ENCODE data around the gene HMCN2.

Gene HMCN2

GRCh38 chr9:130468566-130468965 is 203.0 kb downstream of the HMCN2 start:
- no peaks in the 10 kb centered on the region for H3K4me1 ChIP-seq (ENCODE audit: insufficient read depth, low read length)
- H3K27me3 ChIP-seq (ENCODE audit: control insufficient read depth in 1 of 2, insufficient read depth in 2 of 2, low read length in 2 of 2), result no peaks in the 10 kb centered on the region
- no peaks in the 10 kb centered on the region for H3K36me3 ChIP-seq (ENCODE audit: insufficient read depth, low read length)
- H3K9ac ChIP-seq (ENCODE audit: low read length), result no peak overlapping the region
- no peaks in the 10 kb centered on the region for H3K9me3 ChIP-seq (ENCODE audit: low read length)
- no peak overlapping the region for H3K27ac ChIP-seq (ENCODE audit: low read depth, low read length)
- H3K4me3 ChIP-seq (ENCODE audit: low read depth in 1 of 2, low read length in 2 of 2), result no peak overlapping the region

- no peaks in the 10 kb centered on the region for H3K9me3 ChIP-seq (ENCODE audit: low read length)
- H3K36me3 ChIP-seq (ENCODE audit: insufficient read depth, low read length), result no peaks in the 10 kb centered on the region
- H3K27me3 ChIP-seq (ENCODE audit: control insufficient read depth in 1 of 2, insufficient read depth in 2 of 2, low read length in 2 of 2), result no peaks in the 10 kb centered on the region
- no peak overlapping the region for H3K4me3 ChIP-seq (ENCODE audit: low read depth in 1 of 2, low read length in 2 of 2)
- H3K4me1 ChIP-seq (ENCODE audit: insufficient read depth, low read length), result no peaks in the 10 kb centered on the region
- H3K9ac ChIP-seq (ENCODE audit: low read length), result no peak overlapping the region
- no peak overlapping the region for H3K27ac ChIP-seq (ENCODE audit: low read depth, low read length)
These were observed 204.7 kb downstream of the HMCN2 start for GRCh38 chr9:130470269-130470668.

DNA sequence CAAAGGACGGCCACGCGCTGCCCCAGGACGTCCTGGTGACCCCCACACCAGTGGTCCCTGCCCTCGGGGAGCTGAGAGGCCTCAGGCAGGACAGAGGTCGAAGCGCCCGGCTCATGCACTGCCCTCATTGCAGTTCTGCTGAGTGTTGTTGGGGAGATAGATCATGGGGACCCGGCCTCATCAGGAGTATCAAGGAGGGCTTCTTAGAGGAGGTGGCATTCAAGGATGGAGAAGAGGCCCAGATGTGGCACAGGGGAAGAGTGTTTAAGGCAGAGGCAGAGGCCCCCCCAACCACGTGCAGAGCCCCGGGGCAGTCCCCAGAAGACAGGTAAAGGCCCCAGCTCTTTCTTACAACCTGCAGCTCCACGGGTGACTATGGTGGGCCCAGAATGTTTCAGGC is 205.4 kb downstream of the HMCN2 start:
- no peaks in the 10 kb centered on the region for H3K36me3 ChIP-seq (ENCODE audit: insufficient read depth, low read length)
- no peaks in the 10 kb centered on the region for H3K9me3 ChIP-seq (ENCODE audit: low read length)
- H3K27ac ChIP-seq (ENCODE audit: low read depth, low read length), result no peak overlapping the region
- H3K4me1 ChIP-seq (ENCODE audit: insufficient read depth, low read length), result no peaks in the 10 kb centered on the region
- H3K27me3 ChIP-seq (ENCODE audit: control insufficient read depth in 1 of 2, insufficient read depth in 2 of 2, low read length in 2 of 2), result no peaks in the 10 kb centered on the region
- no peak overlapping the region for H3K9ac ChIP-seq (ENCODE audit: low read length)
- no peak overlapping the region for H3K4me3 ChIP-seq (ENCODE audit: low read depth in 1 of 2, low read length in 2 of 2)

DNA sequence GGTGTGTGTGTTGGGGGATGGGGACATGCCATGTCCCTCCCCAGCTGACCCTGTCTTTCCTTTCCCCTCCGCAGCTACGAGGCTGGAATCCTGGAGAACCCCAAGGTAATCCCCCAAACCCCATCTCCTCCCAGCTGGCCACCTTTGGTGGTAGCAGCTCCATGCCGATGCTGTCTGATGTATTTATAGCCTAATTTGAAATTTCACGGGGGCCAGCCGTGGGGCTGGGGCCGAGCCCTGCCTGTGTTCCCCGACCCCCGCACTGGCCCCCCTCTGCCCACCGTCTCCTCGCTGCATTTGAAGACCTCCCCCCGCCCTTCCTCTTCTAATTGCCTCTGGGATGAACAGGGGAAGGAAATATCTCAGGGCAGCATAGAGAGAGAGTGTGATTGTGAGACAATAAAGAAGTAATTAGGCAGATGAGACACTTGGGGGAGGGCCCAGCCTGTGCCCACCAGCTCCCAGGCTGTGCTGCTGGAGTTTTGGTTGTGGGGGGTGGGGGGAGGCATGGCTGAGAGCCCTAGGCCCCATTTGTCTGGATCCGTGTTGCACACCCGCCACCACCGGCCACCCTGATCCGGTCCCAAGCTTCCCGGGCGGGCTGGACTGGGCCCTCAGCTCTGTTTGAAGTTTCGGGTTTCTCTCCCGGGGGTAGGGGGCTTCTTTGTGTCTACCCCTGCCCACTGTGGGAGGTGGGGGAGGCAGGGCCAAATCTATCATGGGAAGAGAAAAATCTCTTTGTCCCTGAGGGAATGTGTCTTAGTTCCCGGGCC is 206.0 kb downstream of the HMCN2 start:
- no peaks in the 10 kb centered on the region for H3K9me3 ChIP-seq (ENCODE audit: low read length)
- no peaks in the 10 kb centered on the region for H3K27me3 ChIP-seq (ENCODE audit: control insufficient read depth in 1 of 2, insufficient read depth in 2 of 2, low read length in 2 of 2)
- H3K4me1 ChIP-seq (ENCODE audit: insufficient read depth, low read length), result no peaks in the 10 kb centered on the region
- no peak overlapping the region for H3K9ac ChIP-seq (ENCODE audit: low read length)
- H3K4me3 ChIP-seq (ENCODE audit: low read depth in 1 of 2, low read length in 2 of 2), result no peak overlapping the region
- no peaks in the 10 kb centered on the region for H3K36me3 ChIP-seq (ENCODE audit: insufficient read depth, low read length)
- H3K27ac ChIP-seq (ENCODE audit: low read depth, low read length), result no peak overlapping the region

GRCh38 chr9:130472184-130472705 is 206.7 kb downstream of the HMCN2 start:
- Histone ChIP-seq H3K4me1 (ENCODE audit: insufficient read depth, low read length) (no peaks in the 10 kb centered on the region), H3K36me3 (ENCODE audit: insufficient read depth, low read length) (no peaks in the 10 kb centered on the region), H3K9me3 (ENCODE audit: low read length) (no peaks in the 10 kb centered on the region), H3K27me3 (ENCODE audit: control insufficient read depth in 1 of 2, insufficient read depth in 2 of 2, low read length in 2 of 2) (no peaks in the 10 kb centered on the region), H3K27ac (ENCODE audit: low read depth, low read length) (no peak overlapping the region), H3K9ac (ENCODE audit: low read length) (no peak overlapping the region), H3K4me3 (ENCODE audit: low read depth in 1 of 2, low read length in 2 of 2) (no peak overlapping the region)

DNA sequence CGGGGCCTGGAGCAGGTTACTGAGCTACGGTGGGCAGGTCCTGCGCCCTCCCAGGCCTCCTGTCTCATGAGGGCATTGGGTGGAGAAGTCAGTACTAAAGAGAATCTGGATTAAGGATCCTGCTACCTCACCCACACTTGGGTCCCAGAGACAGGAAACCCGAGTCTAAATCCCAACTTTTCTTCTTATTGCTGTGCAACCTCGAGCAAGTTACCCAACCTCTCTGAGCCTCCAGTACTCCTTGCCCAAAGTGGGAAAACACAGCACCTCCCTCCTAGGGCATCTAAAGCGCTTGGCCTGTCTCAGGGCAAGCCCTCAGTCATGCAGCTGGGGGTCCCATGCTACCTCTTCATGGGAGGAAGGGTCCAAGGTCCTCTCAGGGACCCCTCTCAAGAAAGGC is 207.4 kb downstream of the HMCN2 start:
- Histone ChIP-seq H3K36me3 (ENCODE audit: insufficient read depth, low read length) (no peaks in the 10 kb centered on the region), H3K4me1 (ENCODE audit: insufficient read depth, low read length) (no peaks in the 10 kb centered on the region), H3K27me3 (ENCODE audit: control insufficient read depth in 1 of 2, insufficient read depth in 2 of 2, low read length in 2 of 2) (no peaks in the 10 kb centered on the region)

DNA sequence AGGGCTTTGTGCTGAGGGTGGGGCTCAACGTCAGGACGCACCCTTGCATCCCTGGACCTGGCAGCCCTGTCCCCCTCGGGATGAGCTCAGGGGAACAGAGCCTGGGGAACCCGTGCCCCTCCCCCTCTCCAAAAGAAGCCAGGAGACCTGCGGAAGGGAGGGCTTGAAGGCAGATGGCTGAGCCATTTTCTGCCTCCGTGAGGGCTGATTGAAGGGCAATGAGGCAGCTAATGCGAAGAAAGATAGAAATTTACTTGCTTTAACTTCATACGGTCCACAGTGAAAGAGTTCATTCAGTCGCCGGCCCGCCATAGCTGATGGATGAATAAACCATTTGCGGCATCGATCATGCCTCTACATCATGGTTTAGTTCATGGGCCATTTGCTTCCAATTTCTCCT is 208.0 kb downstream of the HMCN2 start:
- no peak overlapping the region for H3K27ac ChIP-seq (ENCODE audit: low read depth, low read length)
- no peaks in the 10 kb centered on the region for H3K27me3 ChIP-seq (ENCODE audit: control insufficient read depth in 1 of 2, insufficient read depth in 2 of 2, low read length in 2 of 2)
- H3K4me3 ChIP-seq (ENCODE audit: low read depth in 1 of 2, low read length in 2 of 2), result no peak overlapping the region
- H3K9ac ChIP-seq (ENCODE audit: low read length), result no peak overlapping the region
- no peaks in the 10 kb centered on the region for H3K9me3 ChIP-seq (ENCODE audit: low read length)
- H3K4me1 ChIP-seq (ENCODE audit: insufficient read depth, low read length), result no peaks in the 10 kb centered on the region
- H3K36me3 ChIP-seq (ENCODE audit: insufficient read depth, low read length), result no peaks in the 10 kb centered on the region

More for the DNA sequence above, 207.4 kb downstream of the HMCN2 start:
- Histone ChIP-seq H3K9ac (ENCODE audit: low read length) (no peak overlapping the region), H3K27ac (ENCODE audit: low read depth, low read length) (no peak overlapping the region), H3K9me3 (ENCODE audit: low read length) (no peaks in the 10 kb centered on the region), H3K4me3 (ENCODE audit: low read depth in 1 of 2, low read length in 2 of 2) (no peak overlapping the region)

- no peak overlapping the region for H3K9ac ChIP-seq (ENCODE audit: low read length)
- no peaks in the 10 kb centered on the region for H3K9me3 ChIP-seq (ENCODE audit: low read length)
- H3K4me1 ChIP-seq (ENCODE audit: insufficient read depth, low read length), result no peaks in the 10 kb centered on the region
- H3K36me3 ChIP-seq (ENCODE audit: insufficient read depth, low read length), result no peaks in the 10 kb centered on the region
- no peaks in the 10 kb centered on the region for H3K27me3 ChIP-seq (ENCODE audit: control insufficient read depth in 1 of 2, insufficient read depth in 2 of 2, low read length in 2 of 2)
- no peak overlapping the region for H3K4me3 ChIP-seq (ENCODE audit: low read depth in 1 of 2, low read length in 2 of 2)
- no peak overlapping the region for H3K27ac ChIP-seq (ENCODE audit: low read depth, low read length)
These were observed 208.5 kb downstream of the HMCN2 start for GRCh38 chr9:130474106-130474505.

DNA sequence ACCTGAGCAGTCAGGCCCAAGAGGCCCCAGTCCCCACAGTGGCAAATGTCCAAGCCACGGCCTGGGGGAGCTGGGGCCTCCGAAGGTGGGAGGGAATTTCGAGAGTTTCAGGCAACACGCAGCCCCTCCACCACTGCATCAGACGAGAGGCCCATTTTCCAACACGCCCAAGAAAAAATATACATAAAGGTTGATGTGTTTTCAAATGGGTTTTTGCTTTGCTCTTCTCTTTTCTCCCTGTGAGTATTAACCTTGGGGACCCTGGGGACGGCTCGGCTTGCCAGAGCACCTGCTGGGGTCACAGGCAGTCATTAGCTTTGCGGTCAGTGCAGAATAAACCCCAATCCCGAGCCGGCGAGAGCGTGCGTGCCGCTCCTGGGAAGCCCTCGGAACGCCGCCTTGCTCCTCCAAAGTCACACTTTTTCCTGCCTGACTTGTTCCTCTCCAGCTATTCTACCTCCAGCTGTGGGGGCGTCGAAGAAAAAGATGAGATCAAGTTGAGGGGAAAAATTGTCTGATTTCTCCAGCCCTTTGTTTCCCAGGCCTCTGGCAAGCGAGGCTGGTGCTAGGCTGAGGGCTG is 210.7 kb downstream of the HMCN2 start:
- Histone ChIP-seq H3K4me1 (ENCODE audit: insufficient read depth, low read length) (no peaks in the 10 kb centered on the region), H3K36me3 (ENCODE audit: insufficient read depth, low read length) (no peaks in the 10 kb centered on the region), H3K27ac (ENCODE audit: low read depth, low read length) (no peak overlapping the region), H3K4me3 (ENCODE audit: low read depth in 1 of 2, low read length in 2 of 2) (no peak overlapping the region), H3K9me3 (ENCODE audit: low read length) (no peaks in the 10 kb centered on the region), H3K9ac (ENCODE audit: low read length) (no peak overlapping the region), H3K27me3 (ENCODE audit: control insufficient read depth in 1 of 2, insufficient read depth in 2 of 2, low read length in 2 of 2) (no peaks in the 10 kb centered on the region)

- H3K4me1 ChIP-seq (ENCODE audit: insufficient read depth, low read length), result no peaks in the 10 kb centered on the region
- H3K36me3 ChIP-seq (ENCODE audit: insufficient read depth, low read length), result no peaks in the 10 kb centered on the region
- H3K27me3 ChIP-seq (ENCODE audit: control insufficient read depth in 1 of 2, insufficient read depth in 2 of 2, low read length in 2 of 2), result no peaks in the 10 kb centered on the region
- no peak overlapping the region for H3K4me3 ChIP-seq (ENCODE audit: low read depth in 1 of 2, low read length in 2 of 2)
- no peaks in the 10 kb centered on the region for H3K9me3 ChIP-seq (ENCODE audit: low read length)
- H3K27ac ChIP-seq (ENCODE audit: low read depth, low read length), result no peak overlapping the region
- no peak overlapping the region for H3K9ac ChIP-seq (ENCODE audit: low read length)
These were observed 212.0 kb downstream of the HMCN2 start for GRCh38 chr9:130477564-130477963.

DNA sequence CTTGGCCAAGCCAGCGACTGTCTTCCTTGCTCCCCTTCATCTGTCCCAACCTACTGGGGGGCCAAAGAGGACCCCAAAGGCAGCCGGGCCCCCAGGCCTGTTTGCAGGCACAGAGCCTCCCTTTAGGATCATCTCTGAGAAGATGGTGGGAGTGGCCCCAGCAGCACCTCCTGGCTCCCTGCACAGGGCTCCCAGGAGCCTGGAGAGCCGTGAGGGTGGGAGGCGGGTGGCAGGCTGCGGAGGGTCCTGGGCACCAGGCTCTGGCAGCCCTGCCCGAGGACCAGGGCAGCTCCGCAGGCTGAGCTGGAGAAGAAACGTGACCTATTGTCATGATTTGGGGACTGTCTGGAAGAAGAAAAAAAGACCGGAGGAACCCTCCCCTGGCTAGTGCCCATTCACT is 212.6 kb downstream of the HMCN2 start:
- Histone ChIP-seq H3K9ac (ENCODE audit: low read length) (no peak overlapping the region), H3K27me3 (ENCODE audit: control insufficient read depth in 1 of 2, insufficient read depth in 2 of 2, low read length in 2 of 2) (no peaks in the 10 kb centered on the region), H3K4me3 (ENCODE audit: low read depth in 1 of 2, low read length in 2 of 2) (no peak overlapping the region), H3K4me1 (ENCODE audit: insufficient read depth, low read length) (no peaks in the 10 kb centered on the region), H3K36me3 (ENCODE audit: insufficient read depth, low read length) (no peaks in the 10 kb centered on the region), H3K27ac (ENCODE audit: low read depth, low read length) (no peak overlapping the region), H3K9me3 (ENCODE audit: low read length) (no peaks in the 10 kb centered on the region)

All from muscle layer of colon (tissue), 2 donors.